ENCODE data around the gene MYCN. TPM values are rescaled to one million over a fixed set of nuclear protein-coding genes. Genes with fewer than 3 reads are reported as not detected.
"Not testable (repeated sequence)": the region's sequence is repeated elsewhere in the genome, so short reads cannot be mapped to it uniquely, and the experiment has no call there.

Gene MYCN
- total RNA-seq, 1 donor: 0.10 TPM

DNA sequence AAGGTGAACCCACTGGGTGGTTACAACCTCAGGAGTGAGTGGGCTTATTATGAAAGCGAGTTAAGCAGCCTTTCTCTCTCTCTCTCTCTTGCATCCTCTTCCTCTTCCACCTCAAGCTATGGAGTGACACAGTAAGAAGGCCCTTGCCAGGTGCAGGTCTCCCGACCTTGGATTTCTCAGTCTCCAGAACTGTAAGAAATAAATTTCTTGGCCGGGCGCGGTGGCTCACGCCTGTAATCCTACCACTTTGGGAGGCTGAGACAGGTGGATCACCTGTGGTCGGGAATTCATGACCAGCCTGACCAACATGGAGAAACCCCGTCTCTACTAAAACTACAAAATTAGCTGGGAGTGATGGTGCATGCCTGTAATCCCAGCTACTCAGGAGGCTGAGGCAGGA is 14.4 kb downstream of the MYCN start:
- H3K27me3 ChIP-seq (ENCODE audit: insufficient read depth, low read length): no peaks in the 10 kb centered on the region
- no peaks in the 10 kb centered on the region for H3K9me3 ChIP-seq (ENCODE audit: low read depth, low read length)
- H3K4me3 ChIP-seq (ENCODE audit: low read length): no peak overlapping the region
- H3K4me1 ChIP-seq (ENCODE audit: insufficient read depth, low read length): no peaks in the 10 kb centered on the region

DNA sequence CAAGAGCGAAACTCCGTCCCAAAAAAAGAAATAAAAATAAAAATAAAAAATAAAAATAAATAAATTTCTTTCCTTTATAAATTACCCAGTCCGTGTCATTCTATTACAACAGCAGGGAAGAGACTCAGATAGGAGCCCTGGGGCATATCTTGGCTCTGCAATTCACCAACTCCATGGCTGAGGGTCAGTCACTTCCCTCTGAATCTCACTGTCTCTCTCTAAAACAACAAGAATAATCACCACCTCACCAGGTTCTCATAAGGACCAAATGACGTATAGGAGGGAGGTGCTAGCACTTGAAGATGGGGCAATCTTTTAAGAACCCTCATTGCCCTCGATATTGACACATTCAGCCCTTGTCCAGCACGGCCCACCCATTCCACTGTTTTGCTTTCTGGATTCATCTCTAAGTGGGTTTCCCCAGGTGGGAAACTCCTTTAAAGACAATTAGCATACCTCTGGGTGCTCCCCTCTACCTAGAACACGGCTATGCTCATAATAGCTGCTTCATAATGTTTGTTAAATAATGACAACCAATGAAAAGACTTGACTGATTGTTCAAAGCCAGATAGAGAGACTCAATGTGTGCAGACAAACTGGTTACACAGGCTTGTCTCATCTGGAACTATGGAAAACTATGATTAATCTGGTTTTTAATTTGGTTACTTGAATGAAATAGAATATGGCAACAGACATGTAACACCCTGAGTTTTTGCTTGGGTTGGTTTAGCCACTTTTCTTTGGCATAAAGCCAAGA is 15.1 kb downstream of the MYCN start:
- H3K4me1 ChIP-seq (ENCODE audit: insufficient read depth, low read length): no peaks in the 10 kb centered on the region
- no peaks in the 10 kb centered on the region for H3K9me3 ChIP-seq (ENCODE audit: low read depth, low read length)
- no peaks in the 10 kb centered on the region for H3K27me3 ChIP-seq (ENCODE audit: insufficient read depth, low read length)
- H3K4me3 ChIP-seq (ENCODE audit: low read length): no peak overlapping the region

DNA sequence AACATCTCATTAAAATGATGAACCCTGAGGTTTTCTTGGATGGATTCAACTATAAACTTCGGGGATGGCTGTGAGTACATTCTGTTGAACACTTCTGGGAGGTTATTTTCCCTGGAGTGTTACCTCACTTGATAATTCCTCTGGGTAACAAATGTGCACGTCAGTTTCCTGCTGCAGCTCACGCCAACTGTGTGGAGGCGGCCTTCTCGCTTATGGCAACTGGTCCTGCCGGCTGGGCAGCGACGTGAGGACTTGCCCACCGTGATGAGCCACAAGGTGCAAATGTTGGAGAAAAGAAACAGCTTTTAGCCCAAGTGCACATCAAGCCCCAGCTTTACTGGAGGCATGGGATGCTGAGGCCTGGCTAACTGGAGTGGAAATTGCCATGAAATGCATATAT is 15.9 kb downstream of the MYCN start:
- Histone ChIP-seq H3K9me3 (ENCODE audit: low read depth, low read length) (no peaks in the 10 kb centered on the region), H3K4me1 (ENCODE audit: insufficient read depth, low read length) (no peaks in the 10 kb centered on the region), H3K27me3 (ENCODE audit: insufficient read depth, low read length) (no peaks in the 10 kb centered on the region), H3K4me3 (ENCODE audit: low read length) (no peak overlapping the region)

DNA sequence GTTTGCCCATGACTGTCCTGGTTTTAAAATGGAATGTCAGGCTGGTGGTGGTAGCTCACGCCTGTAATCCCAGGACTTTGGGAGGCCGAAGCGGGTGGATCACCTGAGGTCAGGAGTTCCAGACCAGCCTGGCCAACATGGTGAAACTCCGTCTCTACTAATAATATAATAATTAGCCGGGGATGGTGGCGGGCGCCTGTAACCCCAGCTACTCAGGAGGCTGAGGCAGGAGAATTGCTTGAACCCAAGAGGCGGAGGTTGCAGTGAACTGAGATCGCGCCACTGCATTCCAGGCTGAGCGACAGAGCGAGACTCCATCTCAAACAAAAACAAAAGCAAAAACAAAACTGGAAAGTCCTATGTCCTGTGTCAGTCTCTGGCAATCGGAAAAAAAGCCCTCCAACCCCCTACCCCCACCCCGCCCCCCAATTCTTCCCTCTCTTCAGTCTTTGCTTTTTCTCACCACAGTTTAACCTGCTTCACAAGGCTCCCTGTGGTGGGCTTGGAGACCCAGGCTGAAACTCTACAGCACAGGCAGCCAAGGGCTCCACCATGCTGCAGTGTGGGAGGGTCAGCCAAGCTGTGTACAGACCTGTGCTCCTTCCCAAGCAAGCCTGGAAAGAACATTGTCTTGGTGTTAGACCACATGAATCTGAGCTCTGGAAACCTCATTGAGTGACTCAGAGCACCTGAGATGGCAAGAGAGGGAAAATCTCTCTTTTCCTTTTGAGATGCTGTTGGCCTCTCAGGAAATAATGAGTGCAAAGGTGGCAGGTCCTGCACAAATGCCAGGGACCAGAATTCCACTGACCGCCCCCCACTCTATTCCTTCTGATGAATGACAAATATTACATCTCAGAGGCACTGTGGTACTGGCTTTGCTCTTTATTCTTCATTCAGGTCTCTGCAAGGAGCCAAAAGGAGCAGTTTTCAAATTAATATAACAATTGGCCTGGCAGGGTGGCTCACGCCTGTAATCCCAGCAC is 16.7 kb downstream of the MYCN start:
- Histone ChIP-seq H3K4me3 (ENCODE audit: low read length) (no peak overlapping the region), H3K4me1 (ENCODE audit: insufficient read depth, low read length) (no peaks in the 10 kb centered on the region), H3K9me3 (ENCODE audit: low read depth, low read length) (no peaks in the 10 kb centered on the region), H3K27me3 (ENCODE audit: insufficient read depth, low read length) (no peaks in the 10 kb centered on the region)

DNA sequence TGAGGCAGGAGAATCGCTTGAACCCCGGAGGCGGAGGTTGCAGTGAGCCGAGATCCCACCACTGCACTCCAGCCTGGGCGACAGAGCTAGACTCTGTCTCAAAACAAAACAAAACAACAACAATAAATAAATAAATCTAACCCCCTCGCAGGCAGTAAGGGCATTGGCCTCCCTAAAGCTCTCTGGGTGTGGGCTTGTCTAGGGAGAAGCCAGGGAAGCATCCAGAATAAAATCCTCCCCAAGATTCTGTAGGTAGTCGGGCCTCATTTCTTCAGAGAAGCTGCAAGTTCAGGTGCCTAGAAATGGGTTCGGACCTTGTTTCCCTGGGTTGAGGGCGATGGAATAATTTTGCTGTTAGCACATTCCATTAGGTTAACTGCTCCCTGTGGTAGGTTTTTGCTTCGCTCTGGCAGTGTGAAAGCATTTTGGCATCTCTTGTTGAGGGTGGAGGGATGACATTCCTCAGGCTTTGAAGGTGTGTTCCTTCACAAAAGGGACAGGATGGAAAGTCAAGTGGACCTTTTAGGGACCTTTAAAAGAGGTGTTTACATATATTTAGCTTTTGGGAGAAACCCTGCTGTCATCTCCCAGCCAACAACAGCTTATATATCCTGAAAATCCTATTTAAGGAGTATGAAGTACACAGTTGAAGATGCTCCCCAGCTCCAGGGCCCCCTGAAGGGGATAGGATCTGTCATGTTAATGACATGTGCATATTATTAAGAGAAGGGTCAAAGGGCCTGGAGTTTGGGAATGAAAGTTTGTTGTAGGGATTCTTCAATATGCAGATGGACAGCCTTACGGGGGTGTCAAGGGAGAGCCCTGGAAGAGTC is 17.7 kb downstream of the MYCN start:
- Histone ChIP-seq H3K4me1 (ENCODE audit: insufficient read depth, low read length) (no peaks in the 10 kb centered on the region), H3K9me3 (ENCODE audit: low read depth, low read length) (no peaks in the 10 kb centered on the region), H3K27me3 (ENCODE audit: insufficient read depth, low read length) (no peaks in the 10 kb centered on the region), H3K4me3 (ENCODE audit: low read length) (no peak overlapping the region)

DNA sequence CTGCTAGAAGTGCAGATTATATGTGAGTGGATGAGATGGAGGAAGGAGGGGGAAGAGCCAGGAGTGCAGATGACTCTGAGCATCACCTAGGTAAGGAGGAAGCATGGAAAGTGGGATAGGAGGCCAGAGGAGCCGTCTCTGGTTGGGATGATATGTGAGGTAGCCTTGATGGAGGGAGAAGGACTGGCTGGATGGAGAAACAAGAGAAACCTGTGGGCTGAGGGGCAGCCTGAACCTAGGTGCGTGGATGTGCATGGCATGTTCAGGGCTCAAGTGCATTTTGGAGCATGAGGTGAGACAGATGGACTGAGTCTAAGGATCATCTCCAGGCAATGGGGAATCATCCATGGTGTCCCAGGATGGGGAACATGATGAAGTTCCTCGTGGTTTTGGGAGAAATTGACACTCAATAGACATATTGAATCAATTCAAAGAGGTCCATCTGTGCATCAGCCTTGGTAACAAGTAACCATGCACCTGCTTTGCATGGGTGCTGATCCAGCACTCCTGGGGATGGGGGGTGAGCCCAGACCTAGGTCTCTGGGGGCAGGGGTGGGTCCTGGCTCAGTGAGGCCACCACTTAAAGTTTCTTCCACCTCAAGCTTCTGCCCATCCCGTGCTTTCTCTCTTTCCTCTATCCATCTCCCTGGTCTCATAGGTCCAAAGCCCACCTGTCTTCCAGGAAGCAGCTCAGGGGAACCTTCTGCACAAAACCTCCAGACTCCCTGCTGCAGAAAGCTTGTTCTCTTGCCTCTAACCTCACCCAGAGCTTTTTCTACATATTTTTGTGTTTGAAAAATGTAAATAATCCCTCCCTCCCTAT is 19.2 kb downstream of the MYCN start:
- no peak overlapping the region for H3K4me3 ChIP-seq (ENCODE audit: low read length)
- H3K4me1 ChIP-seq (ENCODE audit: insufficient read depth, low read length): no peaks in the 10 kb centered on the region
- no peaks in the 10 kb centered on the region for H3K9me3 ChIP-seq (ENCODE audit: low read depth, low read length)
- no peaks in the 10 kb centered on the region for H3K27me3 ChIP-seq (ENCODE audit: insufficient read depth, low read length)

DNA sequence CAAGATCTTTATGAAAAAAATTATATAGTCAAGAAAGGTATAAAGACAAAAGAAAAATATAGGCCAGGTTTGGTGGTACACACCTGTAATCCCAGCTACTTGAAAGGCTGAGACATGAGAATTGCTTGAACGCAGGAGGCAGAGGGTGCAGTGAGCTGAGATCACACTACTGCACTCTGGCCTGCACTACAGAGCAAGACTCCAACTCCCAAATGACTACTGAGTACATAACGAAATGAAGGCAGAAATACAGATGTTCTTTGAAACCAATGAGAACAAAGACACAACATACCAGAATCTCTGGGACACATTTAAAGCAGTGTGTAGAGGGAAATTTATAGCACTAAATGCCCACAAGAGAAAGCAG is 19.8 kb downstream of the MYCN start:
- H3K4me1 ChIP-seq (ENCODE audit: insufficient read depth, low read length); H3K9me3 ChIP-seq (ENCODE audit: low read depth, low read length); H3K27me3 ChIP-seq (ENCODE audit: insufficient read depth, low read length); H3K4me3 ChIP-seq (ENCODE audit: low read length): not testable (repeated sequence)

DNA sequence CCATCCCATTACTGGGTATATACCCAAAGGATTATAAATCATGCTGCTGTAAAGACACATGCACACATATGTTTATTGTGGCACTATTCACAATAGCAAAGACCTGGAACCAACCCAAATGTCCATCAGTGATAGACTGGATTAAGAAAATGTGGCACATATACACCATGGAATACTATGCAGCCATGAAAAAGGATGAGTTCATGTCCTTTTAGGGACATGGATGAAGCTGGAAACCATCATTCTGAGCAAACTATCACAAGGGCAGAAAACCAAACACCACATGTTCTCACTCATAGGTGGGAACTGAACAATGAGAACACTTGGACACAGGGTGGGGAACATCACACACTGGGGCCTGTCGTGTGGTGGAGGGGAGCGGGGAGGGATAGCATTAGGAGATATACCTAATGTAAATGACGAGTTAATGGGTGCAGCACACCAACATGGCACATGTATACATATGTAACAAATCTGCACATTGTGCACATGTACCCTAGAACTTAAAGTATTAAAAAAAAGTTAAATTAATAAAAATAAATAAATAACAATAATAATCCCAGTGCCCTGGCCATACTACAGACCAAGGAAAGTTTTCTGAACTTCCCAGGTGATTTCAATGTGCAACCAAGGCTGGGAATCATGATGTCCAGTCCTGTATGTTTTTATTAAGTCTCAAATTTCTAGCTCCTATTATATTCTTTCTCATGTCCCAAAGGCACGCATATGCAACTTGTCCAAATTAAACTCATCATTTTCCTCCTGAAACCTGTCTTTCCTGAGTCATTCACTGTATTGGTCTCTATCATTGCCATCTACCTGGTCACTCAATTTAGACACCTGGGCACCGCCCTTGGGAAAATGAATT is 23.0 kb downstream of the MYCN start:
- not testable (repeated sequence) for H3K9me3 ChIP-seq (ENCODE audit: low read depth, low read length); H3K4me3 ChIP-seq (ENCODE audit: low read length); H3K27me3 ChIP-seq (ENCODE audit: insufficient read depth, low read length)
- peaks cover 18% of the 10 kb centered on the region for H3K4me1 ChIP-seq (ENCODE audit: insufficient read depth, low read length)

DNA sequence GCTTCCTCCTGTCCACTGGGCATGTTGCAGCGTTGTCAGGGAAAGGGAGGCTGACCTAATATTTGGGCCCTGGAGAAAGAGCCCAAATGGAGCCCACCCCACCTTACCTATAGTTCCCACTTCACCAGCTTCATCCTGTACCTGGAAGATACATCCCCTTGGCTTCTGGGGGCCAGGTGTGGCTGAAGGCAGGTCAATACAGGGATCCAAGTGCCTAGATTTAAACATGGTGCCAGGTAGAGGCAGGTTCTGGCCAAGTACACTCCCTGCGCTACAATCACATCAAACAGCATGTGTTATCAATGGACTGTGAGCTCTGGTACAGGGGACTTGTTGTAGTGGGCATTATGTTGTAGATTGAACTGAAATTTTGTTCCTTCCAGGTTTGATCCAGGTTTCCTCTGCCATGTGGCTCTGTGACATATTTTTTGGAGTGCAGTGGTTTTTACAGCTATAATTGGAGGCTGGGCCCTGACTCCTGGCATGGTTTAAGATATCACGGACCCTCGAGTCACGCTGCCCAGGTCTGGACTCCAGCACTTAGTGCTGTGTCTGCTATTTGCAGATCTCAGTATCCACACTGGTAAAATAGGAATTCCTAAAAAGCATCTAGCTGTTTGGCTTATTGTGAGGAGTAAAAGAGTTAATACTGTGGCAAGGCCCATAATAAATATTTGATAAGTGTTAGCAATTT is 23.8 kb downstream of the MYCN start:
- H3K4me3 ChIP-seq (ENCODE audit: low read length): no peak overlapping the region
- peaks cover 18% of the 10 kb centered on the region for H3K4me1 ChIP-seq (ENCODE audit: insufficient read depth, low read length)
- H3K9me3 ChIP-seq (ENCODE audit: low read depth, low read length): no peaks in the 10 kb centered on the region
- H3K27me3 ChIP-seq (ENCODE audit: insufficient read depth, low read length): no peaks in the 10 kb centered on the region

DNA sequence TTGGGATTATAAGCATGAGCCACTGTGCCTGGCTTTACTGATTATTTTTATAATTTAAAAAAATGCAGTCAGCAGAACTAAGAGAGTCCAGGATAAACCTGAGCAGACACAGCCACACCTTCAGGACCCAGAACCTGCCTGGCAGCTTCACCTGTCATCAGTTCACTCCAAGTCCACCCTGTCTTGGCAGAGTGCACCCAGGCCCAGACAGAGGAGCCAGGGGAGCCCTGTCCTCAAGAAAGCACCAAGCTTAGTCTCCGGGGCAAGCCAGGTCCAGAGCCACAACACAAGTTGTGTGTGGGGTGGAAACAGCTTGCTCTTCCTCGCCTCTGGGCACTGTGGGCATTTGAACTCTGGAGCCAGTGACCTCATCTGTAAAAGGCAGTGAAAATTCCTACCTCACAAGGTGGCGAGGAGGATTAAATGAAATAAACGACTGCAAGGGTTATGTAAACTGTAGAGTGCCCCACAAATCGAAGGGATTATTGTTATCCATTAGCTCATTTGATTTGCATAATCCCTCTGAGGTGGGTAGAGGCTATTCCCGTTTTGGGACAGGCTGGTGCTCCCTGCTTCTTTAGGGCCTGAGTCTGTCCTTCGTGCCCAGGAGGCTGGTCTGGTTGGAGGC is 24.7 kb downstream of the MYCN start:
- no peak overlapping the region for H3K4me3 ChIP-seq (ENCODE audit: low read length)

DNA sequence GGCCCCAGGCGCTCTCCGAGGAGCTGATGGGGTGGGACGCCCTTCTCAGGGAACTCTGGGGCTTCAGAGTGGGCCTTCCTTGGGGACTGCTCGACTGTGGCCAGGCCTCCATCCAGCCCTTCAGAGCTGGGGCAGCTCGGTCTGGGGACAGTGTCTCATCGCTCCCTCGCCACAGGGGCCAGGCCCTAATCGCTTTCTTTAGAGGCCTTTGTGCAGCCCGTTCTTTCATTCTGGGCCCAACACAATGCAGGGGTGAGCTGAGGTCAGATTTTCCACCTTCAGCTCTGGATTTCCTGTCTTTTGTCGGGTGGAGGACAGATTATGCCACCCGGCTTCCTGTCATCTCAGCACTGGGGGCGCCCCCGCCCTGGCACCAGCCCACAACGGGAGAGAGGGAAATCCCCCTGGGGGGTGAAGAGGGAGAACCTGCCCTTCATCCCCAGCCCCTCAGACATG is 25.2 kb downstream of the MYCN start:
- Histone ChIP-seq H3K27me3 (ENCODE audit: insufficient read depth, low read length) (no peaks in the 10 kb centered on the region), H3K4me3 (ENCODE audit: low read length) (no peak overlapping the region)

More for the DNA sequence above, 24.7 kb downstream of the MYCN start:
- H3K4me1 ChIP-seq (ENCODE audit: insufficient read depth, low read length): peaks cover 18% of the 10 kb centered on the region
- no peaks in the 10 kb centered on the region for H3K27me3 ChIP-seq (ENCODE audit: insufficient read depth, low read length)
- no peaks in the 10 kb centered on the region for H3K9me3 ChIP-seq (ENCODE audit: low read depth, low read length)

DNA sequence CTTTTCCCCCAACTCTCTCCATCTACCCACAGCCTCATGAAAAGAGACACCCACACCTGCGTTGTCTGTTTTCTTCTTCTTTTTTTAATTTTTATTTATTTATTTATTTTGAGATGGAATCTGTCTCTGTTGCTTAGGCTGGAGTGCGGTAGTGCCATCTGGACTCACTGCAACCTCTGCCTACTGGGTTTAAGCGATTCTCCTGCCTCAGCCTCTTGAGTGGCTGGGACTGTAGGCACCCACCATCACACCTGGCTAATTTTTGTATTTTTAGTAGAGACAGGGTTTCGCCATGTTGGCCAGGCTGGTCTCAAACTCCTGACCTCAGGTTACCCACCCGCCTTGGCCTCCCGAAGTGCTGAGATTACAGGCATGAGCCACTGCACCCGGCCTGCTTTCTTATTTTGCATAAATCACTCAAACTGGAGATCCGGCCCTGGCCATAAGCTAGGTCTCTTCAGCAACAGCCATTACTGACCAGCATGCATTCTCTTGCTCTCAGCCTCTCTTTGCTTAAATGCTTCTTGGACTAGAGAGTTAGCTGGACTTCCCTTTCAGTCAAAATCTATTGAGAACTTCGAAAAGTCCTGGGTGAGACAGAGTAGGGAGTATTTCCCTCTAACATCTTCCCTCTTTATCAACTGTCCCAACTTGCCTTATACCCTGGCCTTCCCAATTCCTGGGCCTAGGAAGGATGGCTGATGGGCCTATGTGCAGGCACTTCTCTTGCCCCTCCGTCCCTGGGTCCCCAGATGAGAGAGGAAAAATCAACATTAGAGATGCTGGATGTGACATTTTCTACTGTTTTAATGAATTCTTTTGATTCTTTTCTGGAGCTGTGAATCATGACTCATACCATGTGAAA is 27.3 kb downstream of the MYCN start:
- Histone ChIP-seq H3K9me3 (ENCODE audit: low read depth, low read length) (no peaks in the 10 kb centered on the region), H3K4me1 (ENCODE audit: insufficient read depth, low read length) (peaks cover 18% of the 10 kb centered on the region), H3K4me3 (ENCODE audit: low read length) (no peak overlapping the region), H3K27me3 (ENCODE audit: insufficient read depth, low read length) (no peaks in the 10 kb centered on the region)

More for the DNA sequence above, 25.2 kb downstream of the MYCN start:
- no peaks in the 10 kb centered on the region for H3K9me3 ChIP-seq (ENCODE audit: low read depth, low read length)
- peaks cover 18% of the 10 kb centered on the region for H3K4me1 ChIP-seq (ENCODE audit: insufficient read depth, low read length)

Measured in mononuclear cell (primary cell).